ENCODE data around the gene LPIN1.
A peak's percentile ranks its signal among the peaks of the same experiment; 100 is the strongest.
"Not testable (repeated sequence)": the region's sequence is repeated elsewhere in the genome, so short reads cannot be mapped to it uniquely, and the experiment has no call there.

Gene LPIN1

GRCh38 chr2:11744631-11745394, 1.6 kb upstream of the LPIN1 start:
- DNase-seq (ENCODE audit: low read depth): no peak

GRCh38 chr2:11745613-11746375, 638 bp upstream of the LPIN1 start:
- DNase-seq (ENCODE audit: low read depth): no peak

- DNase-seq (ENCODE audit: low read depth): no peak
Observed at GRCh38 chr2:11746807-11747459, 501 bp downstream of the LPIN1 start.

GRCh38 chr2:11748018-11748860, 1.8 kb downstream of the LPIN1 start:
- no peak for DNase-seq (ENCODE audit: low read depth)

GRCh38 chr2:11748861-11749645, 2.6 kb downstream of the LPIN1 start:
- DNase-seq (ENCODE audit: low read depth): no peak

- no peak for DNase-seq (ENCODE audit: low read depth)
Observed at GRCh38 chr2:11749646-11750349, 3.4 kb downstream of the LPIN1 start.

GRCh38 chr2:11750422-11750821, 4.0 kb downstream of the LPIN1 start:
- DNase-seq (ENCODE audit: low read depth): peak; percentile 55

- DNase-seq (ENCODE audit: low read depth): no peak
Observed at GRCh38 chr2:11750917-11751316, 4.5 kb downstream of the LPIN1 start.

- no peak for DNase-seq (ENCODE audit: low read depth)
Observed at GRCh38 chr2:11752906-11753305, 6.5 kb downstream of the LPIN1 start.

- no peak for DNase-seq (ENCODE audit: low read depth)
Observed at GRCh38 chr2:11753452-11753885, 7.0 kb downstream of the LPIN1 start.

- DNase-seq (ENCODE audit: low read depth): peak; percentile 73
Observed at GRCh38 chr2:11753886-11754699, 7.7 kb downstream of the LPIN1 start.

- DNase-seq (ENCODE audit: low read depth): no peak
Observed at GRCh38 chr2:11754700-11755015, 8.2 kb downstream of the LPIN1 start.

GRCh38 chr2:11757101-11757500, 10.7 kb downstream of the LPIN1 start:
- no peak for DNase-seq (ENCODE audit: low read depth)

- no peak for DNase-seq (ENCODE audit: low read depth)
Observed at GRCh38 chr2:11758187-11758586, 11.8 kb downstream of the LPIN1 start.

GRCh38 chr2:11758647-11759046, 12.2 kb downstream of the LPIN1 start:
- no peak for DNase-seq (ENCODE audit: low read depth)

GRCh38 chr2:11759182-11759975, 12.9 kb downstream of the LPIN1 start:
- not testable (repeated sequence) for DNase-seq (ENCODE audit: low read depth)

GRCh38 chr2:11761259-11761658, 14.8 kb downstream of the LPIN1 start:
- no peak for DNase-seq (ENCODE audit: low read depth)

- no peak for DNase-seq (ENCODE audit: low read depth)
Observed at GRCh38 chr2:11762031-11762430, 15.6 kb downstream of the LPIN1 start.

Data from stimulated activated CD4-positive, alpha-beta T cell treated with anti-CD3 and anti-CD28 coated beads, Interleukin-2, amount 100 ng/mL, for 4 hours (primary cell).